Breast epithelium (tissue), 4 donors: ENCODE measurements around the gene GRIN1. TPM values are rescaled to one million over a fixed set of nuclear protein-coding genes. Genes with fewer than 3 reads are reported as not detected.

Experiments
- DNase-seq, 2 donors: peaks; one replicate each; pipeline ENCODE4 v3.0.0-alpha.2; 2019; ENCODE audit warnings: low spot score in 2 of 2
- H3K27ac ChIP-seq, 2 donors: fragments of 200-600 bp; sonication (generic) in 1 of 2; one replicate each; pipeline ENCODE4 v1.5.1; 2016 to 2019; ENCODE audit warnings: mild to moderate bottlenecking in 1 of 2
- H3K27me3 ChIP-seq, 2 donors: fragments of 200-600 bp; sonication (generic) in 1 of 2; one replicate each; pipeline versions ENCODE4 v1.5.1 to v1.6.0; 2017 to 2019; ENCODE audit warnings: control low read depth in 1 of 2, mild to moderate bottlenecking in 1 of 2
- H3K36me3 ChIP-seq: fragments of 200-600 bp; one replicate; pipeline ENCODE4 v1.5.1; 2019
- H3K4me1 ChIP-seq, 2 donors: fragments of 200-600 bp; sonication (generic); one replicate each; pipeline ENCODE4 v1.5.1; 2016 to 2019; ENCODE audit warnings: control low read depth in 1 of 2
- H3K4me3 ChIP-seq, 3 donors: fragments of 200-600 bp; sonication (generic); 1 replicate in 2 of 3; 2 replicates in 1 of 3; pipeline ENCODE4 v1.5.1; 2016 to 2019; ENCODE audit warnings: mild to moderate bottlenecking in 3 of 3, moderate library complexity in 2 of 3
- H3K9me3 ChIP-seq, 2 donors: fragments of 200-600 bp; sonication (generic) in 1 of 2; one replicate each; pipeline ENCODE4 v1.5.1; 2016 to 2019; ENCODE audit warnings: control low read depth in 1 of 2
- CTCF ChIP-seq, 3 donors: fragments of 450-650 bp; IDR thresholded peaks; one replicate each; pipeline ENCODE4 v1.5.1; 2016 to 2017; ENCODE audit warnings: antibody characterized with exemption in 3 of 3, mild to moderate bottlenecking in 3 of 3, moderate library complexity in 3 of 3
- POLR2A ChIP-seq: fragments of 450-650 bp; IDR thresholded peaks from one replicate; pipeline ENCODE4 v1.6.1; 2016; ENCODE audit warnings: antibody characterized with exemption, mild to moderate bottlenecking, moderate library complexity
- POLR2AphosphoS5 ChIP-seq, 3 donors: sonication (generic); formaldehyde crosslinking; IDR thresholded peaks; one replicate each; pipeline ENCODE4 v1.6.1; 2017; ENCODE audit warnings: antibody characterized with exemption in 3 of 3
- intact Hi-C: fragments of 100-400 bp; cut with DNase I; formaldehyde crosslinking; loops from one replicate; pipeline ENCODE4 v1.15.1; 2023; ENCODE audit warnings: low total_unique reads
- total RNA-seq, 3 donors: library from RNA; depleted of rRNA; stranded (reverse); fragments of >200 nt; gene quantifications; one replicate each; pipeline ENCODE4 v1.1.0, GENCODE V29; 2016

The GRIN1 gene
- total RNA-seq, 3 donors from 2014 or later: 1.3 to 1.9 TPM; not detected in 1

- Histone ChIP-seq H3K27me3 (no peaks in the 10 kb centered on the region), H3K36me3 (no peaks in the 10 kb centered on the region), H3K4me1 (peaks cover 18 to 33% of the 10 kb centered on the region in 2 donors), H3K27ac (no peak overlapping the region), H3K9me3 (no peaks in the 10 kb centered on the region), H3K4me3 (no peak overlapping the region)
- intact Hi-C loops: no loop called here
- TF ChIP-seq CTCF (IDR thresholded peaks at IDR 0.05): no peak
- TF ChIP-seq POLR2AphosphoS5 (IDR thresholded peaks at IDR 0.05): no peak
- TF ChIP-seq POLR2A: no peak
- DNase-seq: no peak
Observed at GRCh38 chr9:137192448-137192780, 53.5 kb downstream of the GRIN1 start.

DNA sequence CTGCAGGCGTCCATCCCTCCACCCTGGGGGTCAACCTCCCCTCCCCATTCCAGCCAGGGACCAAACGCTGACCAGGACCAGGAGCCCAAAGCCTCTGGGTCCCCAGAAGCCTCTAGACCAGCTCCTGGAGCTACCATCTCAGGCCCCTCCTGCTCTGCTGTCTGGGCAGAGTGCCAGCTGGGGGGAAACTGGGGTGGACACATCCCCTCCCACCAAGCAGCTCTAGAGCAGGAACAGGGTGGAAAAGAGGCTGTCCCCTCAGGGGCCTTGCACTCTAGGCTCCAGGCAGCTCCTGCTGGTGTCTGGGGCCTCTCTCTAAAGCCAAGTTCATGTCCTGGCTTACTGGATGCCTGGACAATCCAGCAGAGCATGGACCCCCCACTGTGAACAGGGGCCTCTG lies 53.9 kb downstream of the GRIN1 start:
- Histone ChIP-seq H3K4me3 (no peak overlapping the region), H3K9me3 (no peaks in the 10 kb centered on the region), H3K27me3 (no peaks in the 10 kb centered on the region), H3K36me3 (no peaks in the 10 kb centered on the region), H3K4me1 (peaks cover 13 to 34% of the 10 kb centered on the region in 2 donors), H3K27ac (no peak overlapping the region)
- DNase-seq: no peak
- intact Hi-C loops: no loop called here
- TF ChIP-seq POLR2AphosphoS5 (IDR thresholded peaks at IDR 0.05) (no peak), POLR2A (no peak), CTCF (IDR thresholded peaks at IDR 0.05) (no peak)

DNA sequence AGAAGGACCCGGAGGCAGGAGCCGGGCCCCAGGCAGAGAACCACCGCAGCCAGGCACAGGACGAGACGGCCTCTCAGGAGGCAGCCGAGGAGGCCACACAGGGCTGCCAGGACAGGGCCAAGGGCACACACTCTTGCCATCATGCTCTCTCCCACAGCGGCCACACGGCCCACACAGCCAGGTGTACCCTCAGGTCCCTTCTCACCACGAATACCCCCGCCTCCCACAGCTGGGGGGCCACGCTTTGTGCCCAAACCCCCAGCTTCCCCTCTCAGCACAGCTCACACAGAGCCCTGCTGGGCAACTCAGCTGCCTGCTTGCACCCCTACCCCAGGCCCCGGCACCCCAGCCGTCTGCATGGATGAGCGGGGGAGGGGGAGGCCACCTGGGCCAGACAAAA lies 54.8 kb downstream of the GRIN1 start:
- H3K9me3 ChIP-seq: no peaks in the 10 kb centered on the region
- no peaks in the 10 kb centered on the region for H3K27me3 ChIP-seq
- no peak for DNase-seq
- H3K27ac ChIP-seq: no peak overlapping the region
- TF ChIP-seq POLR2AphosphoS5 (IDR thresholded peaks at IDR 0.05) (no peak), CTCF (IDR thresholded peaks at IDR 0.05) (no peak), POLR2A (no peak)
- intact Hi-C loops: no loop called here
- no peak overlapping the region for H3K4me3 ChIP-seq
- no peaks in the 10 kb centered on the region for H3K36me3 ChIP-seq
- peaks cover 13 to 42% of the 10 kb centered on the region in 2 donors for H3K4me1 ChIP-seq

DNA sequence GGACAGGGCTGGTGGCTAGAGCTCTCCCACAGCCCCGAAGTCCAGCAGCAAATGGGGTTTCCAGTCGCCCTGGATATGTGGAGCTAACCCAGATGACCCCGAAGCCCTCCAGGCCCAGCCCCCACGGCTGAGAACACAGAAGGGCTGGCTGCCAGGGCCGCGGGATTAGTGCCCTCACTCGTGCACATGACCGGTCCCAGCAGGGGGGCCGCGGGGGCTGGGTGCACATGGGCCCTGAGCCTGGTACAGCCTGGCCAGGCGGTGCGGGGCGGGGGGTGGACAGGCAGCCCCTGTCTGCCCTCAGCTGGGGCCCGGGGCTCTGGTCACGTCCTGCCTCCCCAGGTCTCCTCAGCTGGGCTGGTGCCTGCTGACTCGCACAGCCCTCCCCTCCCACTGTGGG lies 55.4 kb downstream of the GRIN1 start:
- H3K4me3 ChIP-seq: no peak overlapping the region
- H3K9me3 ChIP-seq: no peaks in the 10 kb centered on the region
- H3K27me3 ChIP-seq: no peaks in the 10 kb centered on the region
- TF ChIP-seq POLR2AphosphoS5 (IDR thresholded peaks at IDR 0.05) (no peak), POLR2A (no peak), CTCF (IDR thresholded peaks at IDR 0.05) (no peak)
- H3K36me3 ChIP-seq: no peaks in the 10 kb centered on the region
- intact Hi-C loops: no loop called here
- no peak for DNase-seq
- H3K27ac ChIP-seq: no peak overlapping the region
- peaks cover 14 to 45% of the 10 kb centered on the region in 2 donors for H3K4me1 ChIP-seq

GRCh38 chr9:137194909-137195308 lies 56.0 kb downstream of the GRIN1 start:
- Histone ChIP-seq H3K27ac (no peak overlapping the region), H3K4me3 (no peak overlapping the region), H3K36me3 (no peaks in the 10 kb centered on the region), H3K4me1 (peaks cover 14 to 43% of the 10 kb centered on the region in 2 donors), H3K9me3 (no peaks in the 10 kb centered on the region), H3K27me3 (no peaks in the 10 kb centered on the region)
- no peak for DNase-seq
- TF ChIP-seq POLR2AphosphoS5 (IDR thresholded peaks at IDR 0.05) (no peak), POLR2A (no peak), CTCF (IDR thresholded peaks at IDR 0.05) (no peak)
- intact Hi-C loops: no loop called here
